Progenitor cell of endocrine pancreas (in vitro differentiated cells): ENCODE data around the gene PAX5. TPM values are rescaled to one million over a fixed set of nuclear protein-coding genes. Genes with fewer than 3 reads are reported as not detected.

ENCODE experiments used
- DNase-seq: peaks from one replicate; pipeline ENCODE4 v3.0.0; 2021; ENCODE audit warnings: low spot score; ENCODE audit not compliant: unreplicated experiment
- H3K27ac Mint-ChIP-seq: 2 replicates; pipeline ENCODE4 v1.8.0; 2021; ENCODE audit warnings: mild to moderate bottlenecking, moderate library complexity, mixed read lengths
- H3K27me3 Mint-ChIP-seq: 2 replicates; pipeline ENCODE4 v1.8.0; 2021; ENCODE audit warnings: mixed read lengths
- H3K36me3 Mint-ChIP-seq: 2 replicates; pipeline ENCODE4 v1.8.0; 2022; ENCODE audit warnings: mixed read lengths; ENCODE audit not compliant: insufficient read depth
- H3K4me1 Mint-ChIP-seq: 2 replicates; pipeline ENCODE4 v1.8.0; 2021; ENCODE audit warnings: low read depth, mixed read lengths
- H3K4me3 Mint-ChIP-seq: 2 replicates; pipeline ENCODE4 v1.8.0; 2021; ENCODE audit warnings: low read depth, mild to moderate bottlenecking, moderate library complexity, mixed read lengths
- H3K9me3 Mint-ChIP-seq: 2 replicates; pipeline ENCODE4 v1.8.0; 2021; ENCODE audit warnings: low read depth, mixed read lengths
- CTCF ChIP-seq: fragments of 200-600 bp; sonication (generic); IDR thresholded peaks from one replicate; pipeline ENCODE4 v1.5.0; 2021; ENCODE audit warnings: antibody characterized with exemption, mild to moderate bottlenecking; ENCODE audit not compliant: unreplicated experiment
- total RNA-seq: library from RNA; stranded (reverse); gene quantifications from 2 replicates; pipeline ENCODE4 v1.2.1, GENCODE V29; 2021

Gene PAX5
- total RNA-seq, 1 donor from 2014 or later: not detected

GRCh38 chr9:36932198-36932597, 101.9 kb downstream of the PAX5 start:
- peaks cover 6% of the 10 kb centered on the region for H3K4me1 Mint-ChIP-seq
- no peaks in the 10 kb centered on the region for H3K36me3 Mint-ChIP-seq
- no peak overlapping the region for H3K27ac Mint-ChIP-seq
- peaks cover 50% of the 10 kb centered on the region for H3K27me3 Mint-ChIP-seq
- DNase-seq: no peak
- H3K4me3 Mint-ChIP-seq: no peak overlapping the region
- TF ChIP-seq CTCF: no peak
- peaks cover 3% of the 10 kb centered on the region for H3K9me3 Mint-ChIP-seq

- H3K4me1 Mint-ChIP-seq: peaks cover 4% of the 10 kb centered on the region
- peaks cover 3% of the 10 kb centered on the region for H3K9me3 Mint-ChIP-seq
- H3K4me3 Mint-ChIP-seq: no peak overlapping the region
- peaks cover 52% of the 10 kb centered on the region for H3K27me3 Mint-ChIP-seq
- H3K36me3 Mint-ChIP-seq: no peaks in the 10 kb centered on the region
- TF ChIP-seq CTCF: no peak
- no peak for DNase-seq
- no peak overlapping the region for H3K27ac Mint-ChIP-seq
These were observed 103.1 kb downstream of the PAX5 start for GRCh38 chr9:36930941-36931340.

GRCh38 chr9:36929350-36929675, 104.8 kb downstream of the PAX5 start:
- peaks cover 3% of the 10 kb centered on the region for H3K9me3 Mint-ChIP-seq
- DNase-seq: no peak
- H3K4me1 Mint-ChIP-seq: peaks cover 4% of the 10 kb centered on the region
- no peak overlapping the region for H3K4me3 Mint-ChIP-seq
- no peak for TF ChIP-seq CTCF
- no peak overlapping the region for H3K27ac Mint-ChIP-seq
- H3K36me3 Mint-ChIP-seq: no peaks in the 10 kb centered on the region
- H3K27me3 Mint-ChIP-seq: peaks cover 55% of the 10 kb centered on the region

- DNase-seq: no peak
- H3K36me3 Mint-ChIP-seq: no peaks in the 10 kb centered on the region
- H3K27ac Mint-ChIP-seq: no peak overlapping the region
These were observed 105.3 kb downstream of the PAX5 start for GRCh38 chr9:36928670-36929349.

GRCh38 chr9:36928210-36928609, 105.9 kb downstream of the PAX5 start:
- Mint-ChIP-seq H3K27me3 (peaks cover 55% of the 10 kb centered on the region), H3K4me3 (no peak overlapping the region), H3K27ac (no peak overlapping the region), H3K36me3 (no peaks in the 10 kb centered on the region), H3K4me1 (peaks cover 4% of the 10 kb centered on the region), H3K9me3 (peaks cover 3% of the 10 kb centered on the region)
- DNase-seq: no peak
- no peak for TF ChIP-seq CTCF

More at GRCh38 chr9:36928670-36929349, 105.3 kb downstream of the PAX5 start:
- no peak for TF ChIP-seq CTCF
- Mint-ChIP-seq H3K4me1 (peaks cover 4% of the 10 kb centered on the region), H3K4me3 (no peak overlapping the region), H3K27me3 (peaks cover 53% of the 10 kb centered on the region), H3K9me3 (peaks cover 3% of the 10 kb centered on the region)
